Endodermal cell (in vitro differentiated cells): Measurements from ENCODE around the gene MDFIC2. TPM values are rescaled to one million over a fixed set of nuclear protein-coding genes. Genes with fewer than 3 reads are reported as not detected.

Source experiments
- DNase-seq: peaks from one replicate; pipeline ENCODE4 v3.0.0-alpha.2; 2017
- H3K27ac ChIP-seq: 2 replicates; pipeline ENCODE4 v1.5.1; 2013; ENCODE audit warnings: mild to moderate bottlenecking, low read depth, low read length, moderate library complexity
- H3K27me3 ChIP-seq: 2 replicates; pipeline ENCODE4 v1.6.1; 2013; ENCODE audit warnings: mild to moderate bottlenecking, low read length, moderate library complexity; ENCODE audit not compliant: insufficient read depth, control insufficient read depth, poor library complexity, severe bottlenecking
- H3K36me3 ChIP-seq: 2 replicates; pipeline ENCODE4 v1.7.0; 2013; ENCODE audit warnings: mild to moderate bottlenecking, low read length, moderate library complexity; ENCODE audit not compliant: control insufficient read depth, insufficient read depth
- H3K4me1 ChIP-seq: one replicate; pipeline ENCODE4 v1.7.0; 2013; ENCODE audit warnings: low read length; ENCODE audit not compliant: control insufficient read depth, insufficient read depth
- H3K4me3 ChIP-seq: 2 replicates; pipeline ENCODE4 v1.5.1; 2013; ENCODE audit warnings: mild to moderate bottlenecking, low read length, moderate library complexity
- H3K9ac ChIP-seq: 2 replicates; pipeline ENCODE4 v1.6.1; 2013; ENCODE audit warnings: mild to moderate bottlenecking, low read length, moderate library complexity; ENCODE audit not compliant: poor library complexity, severe bottlenecking; ENCODE audit errors: extremely low read depth
- H3K9me3 ChIP-seq: 2 replicates; pipeline ENCODE4 v1.6.1; 2013; ENCODE audit warnings: mild to moderate bottlenecking, low read length, moderate library complexity; ENCODE audit not compliant: control insufficient read depth
- H3K27ac Mint-ChIP-seq: 2 replicates; pipeline ENCODE4 v1.8.0; 2020; ENCODE audit warnings: mixed read lengths
- H3K27me3 Mint-ChIP-seq: 2 replicates; pipeline ENCODE4 v1.8.0; 2021; ENCODE audit warnings: mild to moderate bottlenecking, mixed read lengths; ENCODE audit not compliant: insufficient read depth
- H3K36me3 Mint-ChIP-seq: 2 replicates; pipeline ENCODE4 v1.8.0; 2020; ENCODE audit warnings: low read depth, mixed read lengths
- H3K4me1 Mint-ChIP-seq: 2 replicates; pipeline ENCODE4 v1.8.0; 2020; ENCODE audit warnings: mixed read lengths
- H3K4me3 Mint-ChIP-seq: 2 replicates; pipeline ENCODE4 v1.8.0; 2020; ENCODE audit warnings: mild to moderate bottlenecking, moderate library complexity, mixed read lengths
- H3K9me3 Mint-ChIP-seq: 2 replicates; pipeline ENCODE4 v1.8.0; 2020; ENCODE audit warnings: mild to moderate bottlenecking, mixed read lengths
- CTCF ChIP-seq: fragments of 200-600 bp; sonication (generic); conservative IDR thresholded peaks from 2 replicates; pipeline ENCODE4 v1.5.0; 2021; ENCODE audit warnings: antibody characterized with exemption, mild to moderate bottlenecking
- WGBS, 2 experiments: methylation state at CpG; one replicate each; pipeline versions ENCODE4 v1.1.5 to v1.1.7; 2013; ENCODE audit warnings: missing lambda C conversion rate in 2 of 2, mixed read lengths in 1 of 2; ENCODE audit not compliant: insufficient coverage in 1 of 2, insufficient read length in 1 of 2; 5-methylcytosine and 5-hydroxymethylcytosine counted together
- total RNA-seq, 2 donors: library from RNA; stranded (reverse); fragmentation: NEBNext Ultra II Directional in 1 of 2; extraction: Animal tissue kit (Norgen Biotek cat#: 25700) in 1 of 2; gene quantifications; 2 replicates in 1 of 2; 3 replicates in 1 of 2; pipeline ENCODE4 v1.2.1, GENCODE V29; 2021

MDFIC2 gene
- total RNA-seq, 2 donors from 2014 or later, result not detected

DNA sequence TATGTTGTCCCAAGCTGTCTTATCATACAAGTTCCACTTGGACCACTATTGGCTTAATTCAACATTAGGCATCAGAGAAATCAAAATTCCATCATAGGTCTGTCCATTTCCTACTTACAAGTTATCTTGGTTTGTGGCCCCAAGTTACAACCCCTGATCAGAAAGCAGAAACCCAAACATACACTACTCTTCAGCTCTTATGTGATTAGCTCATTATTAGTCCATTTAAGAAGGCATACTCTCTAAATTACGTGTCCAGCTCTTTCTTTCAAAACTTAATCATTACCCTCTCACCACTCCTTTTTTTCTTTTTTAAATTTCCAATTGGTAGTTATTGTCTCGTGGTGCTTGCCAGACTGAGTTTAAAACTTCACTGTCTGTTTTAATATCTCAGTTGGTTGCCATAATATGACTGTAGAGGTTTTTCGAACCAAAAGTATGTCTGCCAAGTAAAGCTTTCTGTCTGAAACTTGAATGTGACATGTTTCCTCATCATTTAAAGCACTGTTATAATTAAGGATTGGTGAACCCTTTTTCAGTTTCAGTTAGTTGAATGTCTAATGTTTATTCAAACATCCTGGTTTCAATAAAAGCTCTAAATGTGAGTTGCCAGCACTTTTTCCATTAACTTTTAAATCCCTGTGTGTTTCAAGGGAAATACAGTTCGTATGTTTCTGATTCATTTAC, 162.6 kb downstream of the MDFIC2 start:
- Mint-ChIP-seq H3K9me3 (peaks cover 7% of the 10 kb centered on the region), H3K27me3 (no peaks in the 10 kb centered on the region), H3K4me3 (no peak overlapping the region), H3K36me3 (no peaks in the 10 kb centered on the region), H3K4me1 (no peaks in the 10 kb centered on the region), H3K27ac (no peak overlapping the region)
- WGBS, 2 experiments, result 91 to 100% methylated on average over 4 of the region's 4 CpGs
- Histone ChIP-seq H3K36me3 (no peaks in the 10 kb centered on the region), H3K9me3 (peaks cover 2% of the 10 kb centered on the region), H3K27ac (no peak overlapping the region), H3K4me3 (no peak overlapping the region), H3K9ac (no peak overlapping the region), H3K4me1 (no peaks in the 10 kb centered on the region), H3K27me3 (no peaks in the 10 kb centered on the region)
- no peak for DNase-seq
- TF ChIP-seq CTCF, result no peak
